Hematopoietic multipotent progenitor cell treated with erythropoietin and hydrocortisone succinate and interleukin-3 and kit ligand, for 15 days (in vitro differentiated cells): Measurements from ENCODE around the gene RESP18.
"Not testable (repeated sequence)": the region's sequence is repeated elsewhere in the genome, so short reads cannot be mapped to it uniquely, and the experiment has no call there.

Experiments used
- DNase-seq: peaks from one replicate; pipeline ENCODE4 v3.0.0-alpha.2; 2015; ENCODE audit warnings: low spot score

Gene RESP18

DNA sequence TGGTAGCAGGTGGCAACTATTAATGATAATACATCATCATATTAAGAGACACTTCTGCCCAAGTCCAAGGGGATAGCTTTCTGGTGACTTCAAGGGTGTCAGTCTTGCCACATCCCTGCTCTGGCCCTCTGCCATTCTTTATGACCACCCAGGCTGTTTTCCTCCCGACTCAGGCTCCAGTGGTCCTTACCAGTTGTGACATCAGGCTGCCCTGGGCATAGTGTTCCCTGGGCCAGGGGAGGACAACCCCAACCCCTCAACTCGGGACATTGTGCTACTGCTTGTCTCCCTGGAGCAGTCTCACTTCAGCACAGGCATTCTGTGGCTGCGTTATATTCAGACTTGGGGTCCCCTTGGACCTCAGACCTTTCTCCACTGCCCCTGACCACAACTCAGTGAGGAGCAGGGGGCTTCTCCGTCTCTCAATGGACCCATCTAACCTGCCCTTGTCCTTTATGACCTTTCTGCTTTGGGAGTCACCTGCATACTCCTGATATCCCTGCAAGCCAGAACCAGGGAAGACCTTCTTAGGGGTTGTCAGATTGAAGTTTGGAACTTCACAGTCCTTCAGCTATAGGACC lies 40.5 kb downstream of the RESP18 start:
- no peak for DNase-seq

DNA sequence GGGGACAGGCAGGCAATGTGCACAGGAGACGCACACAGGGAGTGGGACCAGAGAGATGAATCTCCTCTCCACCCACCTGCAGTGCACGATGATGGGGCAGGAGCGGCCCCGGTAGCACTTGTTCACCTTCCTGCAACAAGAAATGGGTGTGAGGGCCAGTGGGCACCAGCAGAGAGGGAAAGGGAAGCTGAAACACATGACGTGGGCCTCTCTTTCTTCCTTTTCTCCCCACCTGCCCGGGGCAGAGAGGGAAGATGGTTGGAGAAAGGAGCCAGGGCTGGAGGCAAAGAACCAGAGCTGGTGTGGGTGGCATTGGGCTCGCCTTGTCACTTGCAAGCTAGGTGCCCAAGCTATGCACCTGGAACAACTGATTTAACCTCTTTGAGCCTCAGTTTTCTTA lies 41.1 kb downstream of the RESP18 start:
- no peak for DNase-seq

DNA sequence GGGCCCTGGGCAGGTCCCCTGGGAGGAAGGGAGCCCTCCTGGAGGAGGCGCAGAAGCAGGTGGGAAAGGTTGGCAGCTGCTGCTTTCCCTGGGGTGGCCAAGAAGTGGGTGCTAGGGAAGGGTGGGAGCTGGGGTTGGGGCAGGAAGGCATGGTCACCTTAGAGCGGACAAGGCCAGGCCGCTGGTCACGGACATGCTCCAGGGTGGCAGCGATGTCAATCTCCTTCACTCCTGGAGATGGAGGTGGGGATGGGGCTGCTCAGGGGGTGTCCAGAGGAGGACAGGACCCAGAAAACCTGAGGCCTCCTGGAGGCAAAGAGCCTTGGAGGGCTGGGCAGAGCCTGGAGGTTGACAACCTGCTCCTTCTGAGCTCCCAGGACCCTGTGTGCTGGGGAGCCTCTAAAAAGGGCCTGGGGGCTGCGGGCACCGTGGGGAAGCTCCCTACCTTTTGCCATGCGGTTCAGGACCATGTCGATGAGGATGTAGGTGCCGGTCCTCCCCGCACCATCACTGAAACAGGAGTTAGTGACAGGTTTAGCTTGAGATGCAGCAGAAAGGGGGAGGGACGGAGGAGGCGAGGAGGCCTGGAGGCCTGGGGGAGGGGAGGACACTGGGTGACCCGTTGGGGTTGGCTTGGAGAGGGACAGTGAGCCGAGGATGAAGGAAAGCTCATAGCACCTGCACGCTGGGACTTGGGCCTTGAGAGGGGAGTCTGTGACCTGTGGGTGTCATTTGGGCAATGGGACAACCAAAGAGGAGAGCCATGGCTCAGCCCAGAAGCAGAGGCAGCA lies 42.0 kb downstream of the RESP18 start:
- DNase-seq: no peak

DNA sequence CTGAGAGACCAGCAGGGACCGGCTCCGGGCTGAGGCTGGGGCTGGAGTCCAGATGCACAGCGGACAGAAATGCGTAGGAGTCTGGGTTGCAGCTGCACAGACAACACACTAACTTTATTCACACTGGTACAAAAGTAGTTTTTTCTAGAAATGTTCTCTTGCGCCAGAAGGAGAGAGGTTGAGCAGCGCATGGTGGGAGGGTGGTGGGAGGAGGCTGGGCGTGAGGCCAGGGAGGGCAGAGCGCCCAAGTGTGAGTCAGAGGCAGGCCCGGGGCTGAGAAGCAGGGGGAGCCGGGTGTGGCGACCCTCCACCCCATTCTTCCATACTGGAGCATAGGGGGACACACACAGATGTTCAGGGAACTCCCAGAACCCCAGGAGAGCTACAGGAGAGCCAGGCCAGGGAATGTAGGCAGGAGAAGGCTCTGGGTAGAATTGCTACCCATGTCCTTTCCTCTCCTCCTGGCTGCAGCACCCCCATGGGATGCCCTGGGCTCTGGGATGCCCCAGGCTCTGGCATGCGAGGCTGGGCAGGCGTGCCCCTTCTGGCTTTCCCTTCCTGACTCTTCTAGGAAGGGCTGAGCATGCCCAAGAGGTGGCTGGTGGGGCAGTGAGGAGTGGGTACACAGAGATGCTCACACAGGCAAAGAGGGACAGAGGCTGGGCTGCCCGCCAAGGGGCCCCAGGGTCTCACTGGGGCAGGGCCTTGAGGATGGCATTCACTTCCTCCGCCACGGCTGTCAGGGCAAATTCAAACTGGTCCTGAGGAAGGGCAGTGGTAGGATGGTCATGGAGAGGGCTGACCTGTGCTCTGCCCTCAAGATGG lies 42.8 kb downstream of the RESP18 start:
- peak; percentile 79 for DNase-seq

DNA sequence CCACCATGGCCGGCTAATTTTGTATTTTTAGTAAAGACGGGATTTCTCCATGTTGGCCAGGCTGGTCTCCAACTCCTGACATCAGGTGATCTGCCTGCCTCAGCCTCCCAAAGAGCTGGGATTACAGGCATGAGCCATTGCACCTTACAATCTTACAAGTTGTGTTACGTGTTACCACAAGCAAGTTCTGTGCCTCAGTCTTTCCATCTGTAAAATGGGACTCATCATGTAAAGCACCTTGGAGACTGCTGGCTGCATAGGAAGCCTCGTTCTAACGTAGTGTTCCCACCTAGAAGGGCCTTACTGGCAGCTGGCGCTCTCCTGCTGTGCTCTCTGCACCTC lies 43.4 kb downstream of the RESP18 start:
- no peak for DNase-seq

DNA sequence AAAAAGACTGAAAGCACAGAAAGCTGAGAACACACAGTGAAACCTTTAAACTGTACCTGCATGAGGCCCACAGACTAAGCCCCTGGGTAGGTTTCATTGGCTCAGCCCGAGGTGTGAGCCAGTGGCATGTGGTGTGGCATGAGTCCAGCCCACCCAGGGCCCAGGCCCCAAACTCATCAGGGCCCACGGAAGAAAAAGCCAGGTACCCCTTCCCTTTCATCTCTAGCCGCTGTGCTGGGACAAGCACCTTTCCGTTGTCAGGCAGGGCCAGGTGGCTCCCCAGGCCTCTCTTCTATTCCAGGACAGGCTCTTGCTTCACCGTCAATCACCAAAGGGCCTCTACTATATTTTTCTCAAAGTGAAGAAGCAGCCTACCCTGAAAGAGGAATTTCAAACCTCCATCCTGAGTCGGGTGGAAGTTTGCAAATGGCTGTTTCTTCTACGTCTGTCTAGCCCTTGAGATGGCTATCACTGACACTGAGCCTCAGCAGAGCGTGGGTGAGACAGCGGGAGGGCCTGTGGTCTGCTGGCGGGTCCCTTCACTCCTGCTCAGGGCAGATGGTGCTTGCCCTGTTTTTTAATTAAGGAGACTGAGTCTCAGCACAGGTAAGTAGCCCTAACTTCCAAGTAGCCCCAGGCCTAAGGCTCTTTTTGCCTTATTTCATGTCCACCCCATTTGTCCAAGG lies 44.8 kb downstream of the RESP18 start:
- DNase-seq: no peak

DNA sequence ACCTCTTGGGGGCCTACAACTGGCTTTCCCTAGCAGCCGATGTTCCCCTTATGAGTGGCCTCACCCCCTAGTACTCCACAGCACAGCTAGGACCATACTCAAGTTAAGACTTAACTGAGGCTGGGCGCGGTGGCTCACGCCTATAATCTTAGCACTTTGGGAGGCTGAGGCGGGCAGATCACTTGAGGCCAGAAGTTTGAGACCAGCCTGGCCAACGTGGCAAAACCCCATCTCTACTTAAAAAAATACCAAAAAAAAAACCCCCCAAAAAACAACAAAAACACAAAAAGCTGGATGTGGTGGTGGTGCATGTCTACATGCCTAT lies 45.5 kb downstream of the RESP18 start:
- DNase-seq: not testable (repeated sequence)

DNA sequence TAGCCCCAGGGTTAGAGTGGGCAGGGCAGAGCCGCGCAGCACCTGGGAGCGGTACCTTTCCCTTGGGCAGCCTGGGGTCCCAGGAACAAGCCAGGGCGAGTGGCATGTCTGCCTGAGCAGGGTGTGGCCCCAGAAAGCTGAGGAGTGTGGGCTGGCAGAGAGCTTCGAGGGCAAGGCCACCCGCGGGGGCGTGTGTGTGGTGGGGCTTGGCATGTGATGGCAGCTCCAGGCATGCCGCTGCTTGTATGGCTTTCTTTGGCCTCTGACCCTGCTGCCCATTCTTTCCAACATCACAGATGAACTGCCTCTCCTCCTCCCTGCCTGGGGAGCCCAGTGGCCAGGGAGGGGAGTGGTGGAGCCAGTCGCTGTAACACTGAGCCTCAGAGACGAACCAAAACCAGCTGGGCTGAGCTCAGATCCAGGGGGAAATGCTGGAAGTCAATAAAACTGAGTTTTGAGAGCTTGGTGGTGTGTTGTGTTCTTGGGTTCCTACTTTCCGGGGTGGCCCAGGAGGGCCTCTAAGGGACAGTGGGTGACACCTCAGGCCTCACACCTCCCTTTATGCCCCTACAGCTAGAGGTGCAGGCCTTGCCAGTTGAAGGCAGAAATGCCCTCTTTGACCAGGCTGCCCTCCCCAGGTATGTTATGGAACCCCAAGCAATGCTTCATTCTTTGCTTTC lies 46.0 kb downstream of the RESP18 start:
- peak; percentile 71 for DNase-seq

DNA sequence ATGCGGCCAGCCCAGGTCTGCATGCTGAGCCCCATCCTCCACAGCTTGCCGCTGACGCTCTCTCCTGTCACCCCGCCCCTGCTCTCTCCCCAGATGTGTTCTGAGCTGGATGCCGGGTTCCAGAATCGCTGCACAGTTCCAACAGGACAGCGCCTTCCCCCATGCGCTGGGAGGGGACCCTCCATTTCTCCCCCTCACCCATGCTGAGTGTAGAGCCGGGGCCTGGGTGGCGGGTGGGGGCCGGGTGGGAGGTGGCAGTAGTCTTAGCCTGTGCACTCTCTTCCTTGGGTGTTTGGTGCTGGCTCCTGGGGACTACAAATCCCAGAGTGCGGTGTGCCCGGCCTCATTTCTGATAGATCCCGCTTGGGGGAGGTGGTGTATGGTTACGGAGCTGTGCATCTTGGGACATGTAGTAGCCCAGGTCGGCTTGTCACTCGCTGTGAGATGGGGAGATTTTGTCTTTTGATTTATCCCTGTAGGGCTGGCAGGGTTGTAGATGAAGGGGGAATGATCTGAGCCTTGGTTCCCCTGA lies 46.6 kb downstream of the RESP18 start:
- no peak for DNase-seq

DNA sequence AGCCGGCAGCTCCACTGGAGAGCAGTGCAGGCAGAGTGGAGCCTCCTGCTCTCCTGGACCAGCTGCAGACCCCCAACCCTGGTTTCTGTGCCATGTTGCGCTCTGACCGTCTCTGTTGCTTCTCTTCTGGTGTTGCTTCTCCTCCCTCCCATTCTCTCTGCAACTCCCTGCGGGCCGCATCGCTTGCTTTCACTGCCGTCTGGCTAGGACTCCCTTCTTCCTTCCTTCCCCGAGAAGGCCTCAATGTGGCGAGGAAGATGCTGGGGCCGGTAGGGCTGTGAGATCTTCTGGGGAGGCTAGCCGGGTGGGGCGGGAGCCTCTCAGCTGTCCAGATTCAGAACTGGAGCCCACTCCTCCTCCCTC lies 47.2 kb downstream of the RESP18 start:
- no peak for DNase-seq

DNA sequence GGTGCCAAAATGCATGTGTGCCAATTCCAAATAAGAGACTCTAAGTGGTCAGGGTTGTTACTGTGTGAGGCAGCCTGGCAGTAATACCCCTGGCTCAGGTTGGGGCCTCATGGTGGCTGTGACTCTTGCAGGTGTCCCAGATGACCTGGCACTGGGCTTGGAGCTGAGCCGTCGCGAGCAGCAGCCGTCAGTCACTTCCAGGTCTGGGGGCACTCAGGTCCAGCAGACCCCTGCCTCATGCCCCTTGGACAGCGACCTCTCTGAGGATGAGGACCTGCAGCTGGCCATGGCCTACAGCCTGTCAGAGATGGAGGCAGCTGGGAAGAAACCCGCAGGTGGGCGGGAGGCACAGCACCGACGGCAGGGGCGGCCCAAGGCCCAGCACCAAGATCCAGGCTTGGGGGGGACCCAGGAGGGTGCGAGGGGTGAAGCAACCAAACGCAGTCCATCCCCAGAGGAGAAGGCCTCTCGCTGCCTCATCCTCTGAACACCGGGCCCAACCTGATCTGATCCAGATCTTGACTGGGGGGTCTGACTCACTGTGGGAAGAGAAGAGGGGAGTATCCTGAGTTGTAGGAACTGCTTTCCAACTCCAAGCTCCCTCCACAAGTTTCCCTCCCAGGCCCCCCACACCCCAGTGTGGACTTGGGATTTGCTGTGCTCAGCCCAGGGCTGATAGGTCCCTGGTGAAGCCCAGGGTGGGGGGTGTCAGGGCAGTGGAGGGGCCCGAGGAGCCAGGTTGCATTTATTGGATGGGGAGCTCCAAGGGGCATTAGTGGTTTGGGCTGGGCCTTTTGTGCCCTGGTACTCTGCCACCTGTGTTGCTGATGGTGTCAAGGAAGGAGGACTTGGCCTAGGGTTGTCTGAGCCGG lies 47.8 kb downstream of the RESP18 start:
- no peak for DNase-seq

DNA sequence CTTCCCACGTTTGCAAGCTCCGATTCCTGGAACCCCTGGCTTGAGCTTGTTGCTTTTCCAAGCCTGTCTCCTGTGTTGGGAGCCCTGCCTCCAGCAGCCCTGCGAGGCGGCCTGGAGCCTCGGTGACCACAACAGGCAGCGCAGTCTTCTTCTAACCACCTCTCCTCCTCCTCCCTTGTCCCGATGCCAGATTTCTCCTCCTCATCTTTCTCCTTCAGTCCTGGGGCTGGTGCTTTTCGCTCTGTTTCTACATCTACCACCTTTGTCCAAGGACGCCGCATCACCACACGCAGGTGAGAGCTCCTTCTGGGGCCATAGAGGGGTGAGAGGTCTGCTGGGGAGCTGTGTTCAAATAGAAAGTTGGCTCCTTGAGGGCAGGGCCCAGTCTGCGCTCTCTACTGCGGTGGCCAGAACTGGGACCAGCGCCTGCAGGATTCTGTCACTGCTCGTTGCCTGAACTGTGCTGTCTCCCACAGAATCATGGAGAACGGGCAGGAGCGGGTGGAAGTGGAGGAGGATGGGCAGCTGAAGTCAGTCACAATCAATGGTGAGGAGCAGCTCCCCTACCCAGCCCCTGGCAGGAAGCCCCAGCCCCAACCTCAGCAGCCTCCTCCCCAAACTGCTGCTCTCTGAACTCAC lies 49.5 kb downstream of the RESP18 start:
- DNase-seq: no peak

DNA sequence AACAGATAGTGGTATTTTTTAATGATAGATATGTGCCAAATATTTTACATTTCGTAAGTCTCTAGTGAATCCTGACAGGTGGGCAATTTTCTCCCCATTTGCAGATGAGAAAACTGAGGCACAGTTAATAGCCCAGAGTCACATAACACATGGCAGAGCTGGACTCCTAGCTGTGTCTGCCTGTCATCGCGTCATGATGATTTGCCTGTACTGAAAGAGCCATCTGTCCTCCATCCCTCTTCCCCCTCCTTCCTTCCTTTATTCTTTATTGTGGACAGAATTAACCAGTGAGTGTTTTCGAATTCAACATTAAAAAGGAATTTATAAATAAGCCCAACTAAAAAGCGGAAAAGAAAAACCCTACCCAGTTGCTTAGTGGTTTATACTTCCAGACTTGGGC lies 50.2 kb downstream of the RESP18 start:
- DNase-seq: no peak

DNA sequence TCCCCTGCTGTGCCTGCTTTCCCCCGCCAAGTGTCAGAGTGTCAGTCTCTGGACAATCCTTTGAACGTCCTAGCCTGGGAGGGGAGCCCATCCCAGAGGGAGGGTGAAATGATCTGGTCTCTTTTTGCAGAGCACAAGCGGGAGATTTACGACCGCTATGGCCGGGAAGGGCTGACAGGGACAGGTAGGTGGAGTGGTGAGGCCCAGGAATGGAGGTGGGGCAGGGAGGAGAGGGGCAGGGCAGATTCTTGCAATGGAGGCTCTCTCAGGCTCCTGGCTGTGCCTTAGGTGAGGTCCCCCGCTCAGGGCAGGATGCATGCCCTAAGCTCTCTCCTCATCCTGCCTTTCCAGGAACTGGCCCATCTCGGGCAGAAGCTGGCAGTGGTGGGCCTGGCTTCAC lies 51.0 kb downstream of the RESP18 start:
- no peak for DNase-seq

DNA sequence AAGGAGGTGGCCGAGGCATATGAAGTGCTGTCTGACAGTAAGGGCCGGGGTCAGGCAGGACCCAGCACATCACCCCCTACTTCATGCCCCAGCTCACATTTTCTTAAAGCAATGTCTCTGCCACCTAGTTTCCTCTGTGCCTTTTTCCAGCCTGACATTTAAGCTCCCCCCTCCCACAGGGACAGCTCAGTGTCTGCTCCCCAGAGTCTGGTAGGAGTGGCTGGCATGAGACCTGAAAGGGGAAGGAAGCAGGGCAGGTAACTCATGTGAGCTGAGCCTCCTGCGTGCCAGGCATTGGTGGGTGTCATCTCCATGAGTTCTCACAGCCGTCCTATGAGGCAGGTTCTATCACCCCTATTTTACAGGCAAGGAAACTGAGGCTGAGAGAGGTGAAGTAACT lies 51.9 kb downstream of the RESP18 start:
- peak; percentile 32 for DNase-seq

DNA sequence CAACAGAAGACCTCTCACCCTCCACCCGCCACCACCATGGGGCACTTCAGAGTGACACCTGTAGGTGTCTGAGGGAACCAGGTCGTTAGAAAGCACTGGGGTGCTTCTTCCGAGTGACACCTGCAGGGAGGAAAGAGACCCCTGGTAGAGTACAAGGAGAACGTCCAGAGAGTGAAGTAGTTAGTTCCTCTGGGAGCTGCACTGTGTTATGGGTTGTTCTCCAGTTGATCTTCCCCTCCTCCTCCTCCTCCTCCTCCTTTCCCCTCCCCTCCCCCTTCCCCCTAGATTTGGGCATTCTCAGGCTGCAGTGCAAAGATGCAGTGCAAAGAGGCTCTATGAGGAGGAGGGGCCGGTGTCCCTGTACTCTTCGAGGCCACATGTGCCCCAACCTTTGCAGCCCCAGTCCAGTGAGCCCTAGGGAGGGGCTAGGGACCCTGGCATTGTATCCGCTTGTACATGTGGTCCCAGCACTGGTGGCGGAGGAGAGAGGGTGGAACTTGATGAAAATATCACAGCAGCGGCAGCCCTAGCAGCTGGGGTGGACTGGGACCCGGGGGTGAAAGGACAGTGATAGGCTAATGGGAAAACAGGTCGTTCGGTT lies 52.5 kb downstream of the RESP18 start:
- no peak for DNase-seq

DNA sequence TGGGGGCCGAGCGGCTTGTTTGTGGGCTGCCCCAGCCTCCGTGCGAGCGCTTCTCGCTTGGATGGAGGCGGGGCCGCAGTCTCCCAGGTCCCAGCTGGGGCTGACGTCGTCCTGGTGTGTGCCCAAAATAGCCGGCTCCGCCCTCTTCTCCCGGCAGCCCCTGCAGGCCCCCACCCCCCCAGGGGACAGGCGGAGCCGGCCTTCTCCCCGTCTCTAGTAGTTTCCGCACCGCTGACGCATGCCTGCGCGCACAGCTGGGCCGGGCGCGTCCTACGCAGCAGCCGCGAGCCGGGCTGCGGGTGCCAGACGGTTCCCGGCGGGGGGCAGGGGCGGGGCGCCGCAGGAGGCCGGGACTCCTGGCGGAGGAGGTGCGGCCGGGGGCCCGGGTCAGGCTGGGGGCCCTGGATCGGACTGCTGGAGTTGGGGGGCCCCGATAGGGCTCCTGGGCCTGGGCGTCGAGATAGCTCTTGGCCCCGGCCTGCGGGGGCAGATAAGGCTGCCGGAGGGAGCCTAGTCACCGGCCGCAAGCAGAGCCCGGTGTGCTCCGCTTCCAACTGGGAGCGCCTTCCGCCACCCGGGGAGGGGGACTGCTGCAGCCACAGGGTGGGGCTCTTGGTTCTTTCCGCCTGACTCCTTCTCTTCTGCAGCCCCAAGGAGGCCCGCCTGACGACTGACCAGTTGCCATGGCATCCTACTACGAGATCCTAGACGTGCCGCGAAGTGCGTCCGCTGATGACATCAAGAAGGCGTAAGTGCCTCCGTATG lies 53.2 kb downstream of the RESP18 start, which contains the start of gene DNAJB2:
DNAJB2 (plus strand) TSS at position 216 of the 765 bp plus-strand sequence; CDS start at position 684, 468 bp downstream.
- peak; percentile 98 for DNase-seq

DNA sequence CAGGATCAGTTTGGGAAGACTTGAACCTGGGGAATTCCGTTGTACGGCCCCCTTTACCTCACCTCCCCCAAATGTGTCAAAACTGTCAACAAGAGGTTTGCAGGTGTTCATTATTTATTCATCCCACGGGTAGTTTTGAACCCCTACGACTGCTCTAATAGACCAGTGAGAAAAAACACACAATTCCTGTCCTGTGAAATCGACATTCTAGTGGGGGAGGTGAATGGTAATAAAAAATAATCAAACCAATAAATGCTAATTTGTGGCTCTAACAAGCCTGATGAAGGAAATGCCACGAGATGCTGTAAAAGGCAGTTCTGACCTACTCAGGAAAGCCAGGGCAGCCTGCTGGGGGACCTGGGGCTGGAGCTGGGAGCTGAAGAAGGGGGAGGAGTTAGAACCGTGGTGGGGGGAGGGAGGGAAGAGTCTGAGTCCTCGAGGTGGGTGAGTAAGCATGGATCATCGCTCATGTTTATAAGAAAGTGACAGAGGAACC lies 53.8 kb downstream of the RESP18 start:
- DNase-seq: no peak
